AG04450 (cell line): ENCODE results near the gene MOGAT3. TPM values are rescaled to one million over a fixed set of nuclear protein-coding genes. Genes with fewer than 3 reads are reported as not detected.
A peak's percentile ranks its signal among the peaks of the same experiment; 100 is the strongest.

Experiments used
- CTCF ChIA-PET: fragments of 300-600, 350-600 bp; formaldehyde crosslinking; extraction: SDS; loops from one replicate; lab custom pipeline; 2022; ENCODE audit warnings: antibody characterized with exemption, inconsistent platforms; lab: Charles Lee
- POLR2A ChIA-PET: fragments of 350-600 bp; formaldehyde crosslinking; extraction: SDS; loops from one replicate; lab custom pipeline; 2021; ENCODE audit warnings: antibody characterized with exemption, inconsistent platforms; lab: Yijun Ruan, JAX
- DNase-seq: peaks from one replicate; pipeline ENCODE4 v3.0.0-alpha.2; 2011; ENCODE audit warnings: low read depth, low spot score
- H3K27ac ChIP-seq: one replicate; pipeline ENCODE4 v1.5.1; 2012; ENCODE audit warnings: low read depth, low read length, control low read depth
- H3K27me3 ChIP-seq: one replicate; pipeline ENCODE4 v1.6.0; 2012; ENCODE audit warnings: low read length; ENCODE audit not compliant: control insufficient read depth, insufficient read depth
- H3K4me3 ChIP-seq: 2 replicates; pipeline ENCODE4 v1.5.1; 2011; ENCODE audit warnings: mild to moderate bottlenecking, low read depth, low read length, control low read depth
- H3K9me3 ChIP-seq: 2 replicates; pipeline ENCODE4 v1.5.1; 2012; ENCODE audit warnings: low read length; ENCODE audit not compliant: control insufficient read depth, insufficient read depth
- CTCF ChIP-seq: IDR thresholded peaks from 2 replicates; pipeline ENCODE4 v1.5.1; 2011; ENCODE audit warnings: low read depth, low read length, control low read depth, inconsistent platforms
- polyA plus RNA-seq: library from polyadenylated mRNA; depleted of rRNA; stranded (reverse); fragments of >200 nt; gene quantifications from 2 replicates; pipeline ENCODE4 v1.2.3, GENCODE V29; 2011

Gene MOGAT3
- polyA plus RNA-seq, 1 experiment: not detected

GRCh38 chr7:101162551-101163278 lies 38.1 kb downstream of the MOGAT3 start:
- H3K4me3 ChIP-seq: peak overlapping the region; percentile 49
- no peak overlapping the region for H3K27ac ChIP-seq
- no peak for TF ChIP-seq CTCF
- CTCF ChIA-PET: interaction anchor here (1.2 kb wide), 1 partner anchor 30 kb away, joined by 6 read pairs; no protein-coding TSS in a partner anchor
- POLR2A ChIA-PET: interaction anchor here (1.2 kb wide), 1 partner anchor 9 kb away, joined by 4 read pairs; the partner anchor contains the start of gene AP1S1
- H3K27me3 ChIP-seq: peaks cover 3% of the 10 kb centered on the region
- no peak for DNase-seq
- no peaks in the 10 kb centered on the region; the same call in 1 of the 2 replicates for H3K9me3 ChIP-seq

GRCh38 chr7:101161692-101162471 lies 39.0 kb downstream of the MOGAT3 start:
- Histone ChIP-seq H3K27ac (no peak overlapping the region), H3K27me3 (peaks cover 3% of the 10 kb centered on the region), H3K4me3 (no peak overlapping the region), H3K9me3 (no peaks in the 10 kb centered on the region; the same call in 1 of the 2 replicates)
- no peak for DNase-seq
- TF ChIP-seq CTCF: no peak
- ChIA-PET POLR2A (interaction anchor here (0.7 kb wide), 1 partner anchor 10 kb away, joined by 11 read pairs; no protein-coding TSS in a partner anchor), CTCF (interaction anchor here (1.2 to 1.9 kb wide), 2 partner anchors 9 to 31 kb away, joined by 5 to 6 read pairs; no protein-coding TSS in a partner anchor)

- Histone ChIP-seq H3K27me3 (peaks cover 3% of the 10 kb centered on the region), H3K27ac (no peak overlapping the region), H3K4me3 (no peak overlapping the region), H3K9me3 (no peaks in the 10 kb centered on the region; the same call in 1 of the 2 replicates)
- ChIA-PET CTCF (interaction anchor here (0.7 to 1.9 kb wide), 2 partner anchors 10 to 32 kb away, joined by 3 to 5 read pairs; no protein-coding TSS in a partner anchor), POLR2A (no interaction called here)
- TF ChIP-seq CTCF: no peak
- DNase-seq: no peak
Observed at GRCh38 chr7:101160910-101161309, 39.9 kb downstream of the MOGAT3 start.

- TF ChIP-seq CTCF: no peak
- POLR2A ChIA-PET: no interaction called here
- Histone ChIP-seq H3K27ac (no peak overlapping the region), H3K9me3 (no peaks in the 10 kb centered on the region; the same call in 1 of the 2 replicates), H3K4me3 (no peak overlapping the region), H3K27me3 (peaks cover 1% of the 10 kb centered on the region)
- DNase-seq: no peak
- CTCF ChIA-PET: interaction anchor here (0.7 to 2.0 kb wide), 3 partner anchors 11 to 33 kb away, joined by 3 to 11 read pairs (median 5); no protein-coding TSS in a partner anchor
Observed at GRCh38 chr7:101159696-101160674, 40.9 kb downstream of the MOGAT3 start.
